Glutamatergic neuron (in vitro differentiated cells): ENCODE results near the gene KCNAB2. TPM values are rescaled to one million over a fixed set of nuclear protein-coding genes. Genes with fewer than 3 reads are reported as not detected.

ENCODE experiments used
- DNase-seq: peaks from one replicate; pipeline ENCODE4 v3.0.0; 2022
- H3K27ac Mint-ChIP-seq: one replicate; pipeline ENCODE4 v1.8.0; 2020; ENCODE audit warnings: mild to moderate bottlenecking, mixed read lengths, inconsistent platforms; ENCODE audit not compliant: unreplicated experiment
- H3K27me3 Mint-ChIP-seq: one replicate; pipeline ENCODE4 v1.8.0; 2020; ENCODE audit warnings: mild to moderate bottlenecking, moderate library complexity, mixed read lengths, inconsistent platforms; ENCODE audit not compliant: unreplicated experiment
- H3K36me3 Mint-ChIP-seq: one replicate; pipeline ENCODE4 v1.8.0; 2020; ENCODE audit warnings: mild to moderate bottlenecking, mixed read lengths, inconsistent platforms; ENCODE audit not compliant: unreplicated experiment
- H3K4me1 Mint-ChIP-seq: one replicate; pipeline ENCODE4 v1.8.0; 2020; ENCODE audit warnings: mild to moderate bottlenecking, low read depth, mixed read lengths, inconsistent platforms; ENCODE audit not compliant: unreplicated experiment
- H3K4me3 Mint-ChIP-seq: one replicate; pipeline ENCODE4 v1.8.0; 2020; ENCODE audit warnings: mild to moderate bottlenecking, mixed read lengths, inconsistent platforms; ENCODE audit not compliant: unreplicated experiment
- H3K9me3 Mint-ChIP-seq: one replicate; pipeline ENCODE4 v1.8.0; 2020; ENCODE audit warnings: mild to moderate bottlenecking, moderate library complexity, mixed read lengths, inconsistent platforms; ENCODE audit not compliant: unreplicated experiment
- CTCF ChIP-seq: fragments of 200-600 bp; sonication (generic); IDR thresholded peaks from one replicate; pipeline ENCODE4 v1.5.0; 2021; ENCODE audit not compliant: partially characterized antibody, unreplicated experiment
- total RNA-seq: library from RNA; stranded (reverse); fragmentation: NEBNext Ultra II Directional; extraction: Animal tissue kit (Norgen Biotek cat#: 25700); gene quantifications from one replicate; pipeline ENCODE4 v1.2.1, GENCODE V29; 2021; ENCODE audit not compliant: unreplicated experiment

Gene KCNAB2
- total RNA-seq, 1 donor from 2014 or later, result 20.4 TPM

- peak; percentile 25 for DNase-seq
- Mint-ChIP-seq H3K27me3 (peaks cover 6% of the 10 kb centered on the region), H3K36me3 (no peaks in the 10 kb centered on the region), H3K4me1 (peaks cover 11% of the 10 kb centered on the region), H3K27ac (no peak overlapping the region), H3K4me3 (no peak overlapping the region), H3K9me3 (peaks cover 8% of the 10 kb centered on the region)
- TF ChIP-seq CTCF, result no peak
These were observed 55.4 kb downstream of the KCNAB2 start for GRCh38 chr1:6100861-6101783.

DNA sequence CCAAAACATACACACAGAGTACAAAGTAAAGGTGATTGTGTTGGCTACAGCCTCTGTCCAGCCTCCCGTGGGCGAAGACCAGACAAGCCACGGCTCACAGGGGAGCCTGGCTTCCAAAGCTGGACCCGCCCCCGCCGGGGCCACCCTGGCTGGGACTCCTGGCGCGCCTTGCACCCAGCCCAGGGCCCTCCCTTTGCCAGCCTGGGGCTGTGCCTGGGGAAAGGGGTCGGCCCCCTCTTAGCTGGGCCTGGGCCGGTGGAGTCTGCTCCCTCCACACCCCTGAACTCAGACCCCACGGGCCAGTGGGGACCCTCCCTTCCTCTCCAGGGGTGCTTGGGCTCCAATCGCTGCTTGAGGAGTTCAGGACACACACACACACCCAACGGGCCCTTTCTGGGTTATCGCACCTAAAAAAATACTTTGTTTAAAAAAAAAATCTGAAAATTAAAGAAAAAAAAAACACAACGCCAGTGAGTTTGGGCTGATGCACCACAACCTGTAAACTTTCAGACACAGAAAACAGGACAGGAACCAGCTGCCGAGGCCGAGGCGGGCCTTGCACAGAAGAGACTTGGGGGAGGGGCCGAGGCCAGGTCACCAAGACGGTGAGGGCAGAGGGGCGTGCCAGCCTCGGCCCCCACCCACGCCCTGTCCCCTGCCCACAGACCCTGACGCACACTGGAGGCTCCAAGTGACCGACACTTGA, 56.3 kb downstream of the KCNAB2 start:
- no peak overlapping the region for H3K4me3 Mint-ChIP-seq
- DNase-seq, result peak; percentile 13
- no peak for TF ChIP-seq CTCF
- peaks cover 8% of the 10 kb centered on the region for H3K9me3 Mint-ChIP-seq
- H3K27me3 Mint-ChIP-seq, result peaks cover 6% of the 10 kb centered on the region
- H3K36me3 Mint-ChIP-seq, result no peaks in the 10 kb centered on the region
- H3K27ac Mint-ChIP-seq, result no peak overlapping the region
- peaks cover 11% of the 10 kb centered on the region for H3K4me1 Mint-ChIP-seq

- H3K27me3 Mint-ChIP-seq, result peaks cover 8% of the 10 kb centered on the region
- no peak overlapping the region for H3K27ac Mint-ChIP-seq
- peak; percentile 11 for DNase-seq
- H3K4me3 Mint-ChIP-seq, result no peak overlapping the region
- TF ChIP-seq CTCF, result no peak
- H3K36me3 Mint-ChIP-seq, result no peaks in the 10 kb centered on the region
- H3K9me3 Mint-ChIP-seq, result peaks cover 7% of the 10 kb centered on the region
- H3K4me1 Mint-ChIP-seq, result peaks cover 9% of the 10 kb centered on the region
These were observed 56.8 kb downstream of the KCNAB2 start for GRCh38 chr1:6102532-6102845.

- Mint-ChIP-seq H3K4me3 (no peak overlapping the region), H3K27me3 (peaks cover 10% of the 10 kb centered on the region), H3K4me1 (peaks cover 5% of the 10 kb centered on the region), H3K36me3 (no peaks in the 10 kb centered on the region), H3K9me3 (peaks cover 3% of the 10 kb centered on the region), H3K27ac (no peak overlapping the region)
- DNase-seq, result peak; percentile 10
- no peak for TF ChIP-seq CTCF
These were observed 57.6 kb downstream of the KCNAB2 start for GRCh38 chr1:6103111-6103853.
